HG02642 (cell line): Measurements from ENCODE around the gene CRACR2B.

Experiments used
- ATAC-seq: cut with Tn5 transposase; IDR thresholded peaks from one replicate; pipeline ENCODE4 v1.9.1; 2021; ENCODE audit warnings: mild to moderate bottlenecking; ENCODE audit not compliant: unreplicated experiment, poor library complexity

The CRACR2B gene

DNA sequence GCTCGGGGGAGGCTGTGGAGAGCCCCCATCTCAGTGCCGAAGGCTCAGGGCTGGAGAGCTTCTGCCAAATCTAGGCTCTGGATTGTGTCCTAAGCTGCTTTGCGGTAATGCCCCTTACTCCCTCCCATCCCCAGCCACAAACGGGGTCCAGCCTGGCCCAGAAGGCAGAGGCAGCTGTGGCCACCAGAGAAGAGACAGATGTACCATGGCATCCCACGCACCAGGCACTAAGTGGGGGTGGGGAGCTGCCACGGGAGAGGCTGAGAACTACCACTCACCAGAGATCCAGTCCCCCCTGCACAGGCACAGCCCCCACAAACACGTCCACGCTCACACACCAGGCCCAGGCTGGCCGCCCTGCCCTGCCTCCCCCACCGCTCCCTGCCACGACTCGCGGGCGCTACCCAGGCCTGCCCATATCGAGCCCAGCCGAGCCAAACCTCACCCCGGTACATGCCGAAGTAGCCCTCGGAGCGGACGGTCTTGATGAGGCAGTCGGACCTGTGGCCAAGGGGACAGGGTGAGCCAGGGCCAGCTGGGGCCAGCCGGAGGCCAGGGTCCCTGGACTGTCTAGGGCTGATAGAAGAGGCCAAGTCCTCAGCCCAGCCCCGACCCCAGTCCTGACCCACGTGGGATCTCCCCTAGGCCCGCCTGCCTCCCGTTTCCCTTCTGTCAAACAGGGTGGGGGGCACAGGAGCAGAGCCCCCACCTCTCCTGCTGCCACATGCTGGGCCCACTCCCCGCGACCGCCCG lies 33.5 kb upstream of the CRACR2B start:
- no peak for ATAC-seq

DNA sequence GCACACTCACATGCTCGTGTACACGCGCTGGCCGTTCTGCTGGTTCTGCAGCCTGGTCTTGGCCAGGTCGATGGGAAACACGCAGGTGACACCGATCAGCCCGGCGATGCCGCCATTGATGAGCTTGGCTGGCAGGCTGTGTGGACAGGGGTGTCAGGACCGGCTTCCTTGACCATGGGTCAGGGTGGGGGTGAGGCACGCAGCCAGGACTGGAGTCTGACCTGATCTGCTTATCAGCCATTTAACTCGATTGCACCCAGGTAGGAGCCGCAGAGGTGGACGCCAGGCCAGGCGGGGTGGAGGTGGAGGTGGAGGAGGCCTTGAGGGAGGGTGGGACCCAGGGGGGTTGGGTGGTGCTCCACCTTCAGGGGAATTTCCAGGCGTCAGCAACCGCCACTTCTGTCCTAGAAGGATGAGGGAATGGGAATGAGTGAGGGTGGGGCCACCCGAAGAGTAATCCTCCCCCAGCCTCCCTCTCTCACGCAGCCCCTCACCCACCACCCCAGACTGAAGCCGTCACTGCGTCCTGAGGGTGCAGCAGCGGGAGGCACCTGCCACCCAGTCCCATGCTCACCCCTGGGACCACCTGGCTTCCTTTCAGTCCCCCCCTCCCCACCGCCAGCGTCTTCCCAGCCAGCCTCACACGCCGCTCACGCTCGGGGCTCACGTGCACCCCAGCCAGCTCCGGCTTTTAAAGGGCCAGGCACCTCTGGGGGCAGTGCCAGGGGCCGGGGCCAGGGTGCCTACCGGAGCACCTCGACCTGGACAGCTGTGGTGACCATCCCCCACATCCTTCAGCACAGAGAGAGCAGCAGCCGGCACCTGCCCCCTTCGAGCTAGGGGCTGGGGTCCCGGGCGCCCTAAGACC lies 32.7 kb upstream of the CRACR2B start:
- no peak for ATAC-seq

DNA sequence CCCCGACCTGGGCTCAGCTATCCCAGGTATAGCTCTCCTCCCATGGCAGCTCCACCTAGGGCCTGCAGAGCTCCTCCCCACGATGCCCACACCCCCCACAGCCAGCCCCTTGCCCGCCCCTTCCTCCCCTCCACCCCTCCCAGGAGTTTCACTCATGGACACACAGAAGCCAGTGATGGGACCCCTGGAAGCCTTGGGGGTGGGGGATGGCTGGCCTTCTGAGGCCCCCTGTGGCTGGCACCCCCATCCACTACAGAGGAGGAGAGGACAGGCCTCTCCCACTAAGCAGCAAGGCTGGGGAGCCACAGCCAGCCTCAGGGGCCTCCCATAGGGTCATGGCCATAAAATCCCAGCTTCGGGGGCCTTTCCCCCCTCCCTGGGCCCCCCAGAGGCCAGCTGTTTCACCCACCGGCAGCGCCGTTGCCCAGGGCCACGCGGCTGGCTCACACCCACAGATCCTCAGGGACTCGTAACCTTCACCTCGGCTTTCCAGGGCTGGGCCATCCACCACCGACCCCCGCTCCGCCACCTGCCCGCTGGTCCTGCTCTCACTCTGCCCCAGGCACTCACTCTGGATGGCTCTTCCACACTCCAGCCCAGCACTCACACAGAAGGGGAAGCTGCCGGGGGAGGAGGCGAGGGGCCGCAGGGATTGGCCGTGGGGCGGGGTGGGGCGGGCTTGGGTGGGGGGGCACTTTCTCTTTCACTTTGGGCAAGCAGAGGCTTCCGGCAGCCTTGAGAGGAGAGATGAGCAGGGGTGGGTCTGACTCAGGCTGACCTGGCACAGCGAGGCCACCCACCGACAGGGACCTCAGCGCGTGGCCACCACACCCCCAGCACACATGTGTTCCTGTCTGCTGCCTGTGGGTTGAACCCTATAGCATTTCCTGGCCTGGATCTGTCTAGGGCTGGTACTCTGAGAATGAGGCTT lies 31.8 kb upstream of the CRACR2B start:
- peak; percentile 26 for ATAC-seq

DNA sequence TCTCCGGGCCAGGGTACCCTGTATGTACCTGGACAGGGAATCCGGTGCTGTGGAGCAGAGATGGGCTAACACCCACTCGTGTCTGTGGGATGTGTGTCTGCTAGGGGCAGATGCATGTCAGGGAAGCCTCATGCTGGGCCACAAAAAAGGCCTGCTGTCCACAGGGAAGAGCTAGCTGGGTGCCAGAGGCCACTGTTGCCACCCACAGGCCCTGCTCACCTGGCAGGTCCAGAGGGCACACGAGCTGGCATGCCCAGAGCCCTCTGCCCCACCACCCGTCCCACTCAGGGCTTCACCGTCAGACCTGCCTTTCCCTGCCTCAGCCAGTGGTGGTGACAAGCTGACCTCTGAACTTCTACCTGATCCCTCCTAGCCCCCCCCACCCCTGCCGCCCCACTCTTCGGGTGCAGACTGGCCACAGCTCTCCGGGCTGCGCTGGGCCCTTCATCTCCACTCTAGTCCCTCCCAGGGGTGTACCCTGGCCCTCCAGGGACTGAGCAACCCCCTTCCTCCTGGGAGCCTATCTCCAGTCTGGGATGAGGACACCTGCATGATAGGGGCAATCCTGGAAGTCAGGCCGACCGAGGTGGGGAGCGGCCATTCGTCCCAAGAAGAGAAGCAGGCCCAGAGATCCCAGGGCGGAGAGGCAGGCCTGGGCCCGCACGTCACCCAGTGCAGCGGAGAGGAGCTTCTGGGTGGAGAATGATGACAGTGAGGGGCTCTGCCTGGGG lies 31.0 kb upstream of the CRACR2B start:
- ATAC-seq, result no peak

DNA sequence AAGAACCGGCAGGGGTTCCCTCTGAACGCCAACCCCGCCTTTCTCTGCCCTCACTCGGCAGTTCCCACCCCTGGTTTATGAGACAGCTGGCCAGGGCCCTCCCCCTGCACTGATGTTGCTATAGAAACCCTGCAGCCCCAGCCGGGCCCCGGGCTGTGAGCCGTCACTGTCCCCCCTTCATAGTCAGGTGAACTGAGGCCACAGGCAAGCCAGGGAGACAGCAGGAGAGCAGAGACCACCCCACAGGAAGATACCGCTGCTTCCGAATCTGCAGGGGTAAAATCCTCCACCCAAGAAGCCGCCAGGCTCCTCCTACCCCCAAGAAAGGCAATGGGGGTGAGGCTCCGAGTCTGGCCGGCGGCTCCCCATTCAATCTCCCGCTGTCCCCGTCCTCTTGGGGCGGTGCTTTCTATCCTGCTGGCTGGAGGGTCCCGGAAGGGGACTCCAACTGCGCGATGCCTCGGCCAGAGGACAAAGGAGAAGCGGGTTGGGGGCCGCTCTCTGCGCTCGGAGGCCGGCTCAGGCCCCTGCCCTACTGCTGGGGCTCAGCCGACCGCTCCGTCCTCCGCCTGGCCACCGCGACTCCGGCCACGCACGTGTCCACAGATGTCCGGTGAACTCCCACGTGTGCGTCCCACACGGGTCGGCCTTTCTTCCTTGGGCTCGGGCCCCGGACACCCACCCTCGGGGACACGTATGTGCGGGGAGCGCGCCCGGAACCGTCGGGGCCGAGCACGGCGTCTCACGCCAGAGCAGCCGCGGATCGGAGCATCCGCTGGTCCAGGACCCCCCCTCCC lies 30.2 kb upstream of the CRACR2B start:
- ATAC-seq, result peak; percentile 42

DNA sequence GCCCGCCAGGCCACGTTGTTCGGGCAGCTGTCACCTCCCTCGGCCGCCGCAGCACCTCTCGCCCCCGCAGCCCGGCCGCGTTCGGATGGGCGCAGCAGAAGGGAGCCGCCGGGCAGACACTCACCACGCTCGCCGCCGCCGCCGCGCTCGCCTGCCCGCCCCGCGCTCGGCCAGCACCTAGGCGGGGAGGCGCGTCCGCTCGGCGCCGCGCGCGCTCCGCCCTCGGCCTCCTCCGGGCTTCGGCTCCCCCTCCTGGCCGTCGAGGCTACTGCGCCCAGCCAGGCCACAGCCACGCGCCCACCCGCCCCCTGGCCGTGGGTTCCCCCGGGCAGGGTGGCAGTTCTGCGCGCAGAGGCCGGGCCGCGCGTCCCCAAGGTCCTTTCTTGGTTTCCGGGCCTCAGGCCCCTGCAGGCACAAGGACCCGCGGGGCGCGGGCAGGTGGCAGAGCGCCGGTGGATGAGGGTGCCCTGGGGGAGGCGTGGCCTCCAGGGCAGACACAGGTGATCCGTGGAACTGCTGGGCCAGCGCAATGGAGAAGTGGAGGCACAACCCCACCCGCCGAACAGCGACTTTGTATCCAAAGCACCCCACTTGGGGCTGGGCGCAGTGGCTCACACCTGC lies 29.5 kb upstream of the CRACR2B start, which contains the start of gene SLC25A22:
Gene SLC25A22 (minus strand): TSS at position 189 of the 621 bp plus-strand sequence. CDS start 3,275 bp downstream, outside the sequence.
- ATAC-seq, result peak; percentile 70

DNA sequence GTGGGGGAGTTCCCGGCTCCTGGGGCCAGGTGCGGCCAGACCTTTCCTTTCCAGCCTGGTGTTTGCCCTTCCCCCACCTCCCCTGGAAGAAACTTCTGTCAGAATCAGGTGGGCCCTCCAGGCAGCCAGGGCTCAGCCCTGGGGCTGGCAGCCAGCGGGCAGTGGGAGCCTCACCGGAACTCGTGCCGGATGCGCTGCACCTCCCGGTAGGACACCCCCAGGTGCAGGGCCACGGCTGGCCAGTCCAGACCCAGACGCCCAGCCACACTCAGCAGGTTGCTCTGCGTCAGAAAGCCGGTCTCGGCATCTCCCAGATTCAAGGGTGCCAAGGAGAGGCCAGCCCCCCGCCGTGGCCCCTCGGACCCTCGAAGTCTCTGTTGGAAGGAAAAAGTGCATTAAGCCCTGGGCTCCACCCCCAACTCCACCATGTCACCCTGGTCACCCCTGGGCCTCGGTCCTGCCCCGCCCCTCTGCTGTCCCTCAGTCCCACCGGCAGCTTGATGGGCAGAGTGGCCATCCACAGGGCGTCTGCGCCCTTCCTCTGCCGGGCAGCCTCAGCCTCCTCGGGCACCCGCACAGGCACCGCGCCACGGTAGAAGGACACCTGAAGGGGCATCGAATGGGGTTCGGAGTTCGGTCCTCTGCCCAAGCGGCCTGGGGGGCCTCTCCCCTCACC lies 27.9 kb upstream of the CRACR2B start:
- no peak for ATAC-seq

DNA sequence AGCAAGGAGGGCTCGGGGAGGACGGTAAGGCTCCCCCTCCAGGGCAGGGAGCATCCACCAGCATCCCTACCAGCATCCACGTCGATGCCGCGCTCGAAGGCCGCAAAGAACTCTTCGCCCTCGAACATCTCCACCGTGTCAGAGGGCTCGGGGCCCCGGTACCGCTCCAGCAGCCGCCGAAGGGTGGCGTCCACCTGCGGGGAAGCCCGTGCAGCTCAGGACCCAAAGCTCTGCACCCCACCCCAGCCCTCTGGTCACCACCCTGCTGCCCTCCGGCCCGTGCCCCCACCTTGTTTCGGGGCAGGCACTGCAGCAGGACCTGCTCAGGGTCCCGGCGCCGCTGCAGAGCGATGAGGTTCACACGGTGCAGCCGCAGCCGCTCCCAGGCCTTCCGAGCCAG lies 27.2 kb upstream of the CRACR2B start:
- ATAC-seq, result no peak

DNA sequence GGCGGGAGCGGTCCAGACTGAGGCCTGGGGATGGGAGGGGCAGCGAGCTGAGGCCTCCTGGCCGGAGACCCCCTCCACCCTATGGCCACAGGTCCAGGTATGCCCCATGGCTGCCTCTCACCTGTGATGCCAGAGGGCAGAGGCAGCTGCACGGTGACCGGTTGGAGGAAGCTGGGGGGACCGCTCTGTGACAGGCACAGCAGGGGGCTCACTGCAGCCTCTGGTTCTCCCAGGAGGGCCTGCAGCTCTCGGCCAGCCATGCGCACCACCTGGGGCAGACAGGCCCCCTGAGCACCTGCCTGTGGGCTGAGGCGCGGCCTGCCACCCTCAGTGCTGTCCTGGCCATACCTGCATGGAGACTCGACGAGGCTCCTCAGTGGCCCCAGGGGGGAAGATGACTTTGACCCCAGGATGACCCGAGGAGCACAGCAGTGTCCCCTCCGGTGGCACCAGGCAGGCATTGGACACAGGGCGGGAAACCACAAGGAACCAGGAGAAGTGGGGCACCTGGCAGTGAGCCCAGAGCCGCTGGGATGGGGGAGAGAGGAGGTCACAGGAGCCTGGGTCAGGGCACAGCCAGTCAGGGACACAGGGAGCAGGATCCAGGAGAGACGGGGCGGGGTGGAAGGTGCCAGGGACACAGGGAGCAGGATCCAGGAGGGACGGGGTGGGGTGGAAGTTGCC lies 26.5 kb upstream of the CRACR2B start:
- no peak for ATAC-seq

DNA sequence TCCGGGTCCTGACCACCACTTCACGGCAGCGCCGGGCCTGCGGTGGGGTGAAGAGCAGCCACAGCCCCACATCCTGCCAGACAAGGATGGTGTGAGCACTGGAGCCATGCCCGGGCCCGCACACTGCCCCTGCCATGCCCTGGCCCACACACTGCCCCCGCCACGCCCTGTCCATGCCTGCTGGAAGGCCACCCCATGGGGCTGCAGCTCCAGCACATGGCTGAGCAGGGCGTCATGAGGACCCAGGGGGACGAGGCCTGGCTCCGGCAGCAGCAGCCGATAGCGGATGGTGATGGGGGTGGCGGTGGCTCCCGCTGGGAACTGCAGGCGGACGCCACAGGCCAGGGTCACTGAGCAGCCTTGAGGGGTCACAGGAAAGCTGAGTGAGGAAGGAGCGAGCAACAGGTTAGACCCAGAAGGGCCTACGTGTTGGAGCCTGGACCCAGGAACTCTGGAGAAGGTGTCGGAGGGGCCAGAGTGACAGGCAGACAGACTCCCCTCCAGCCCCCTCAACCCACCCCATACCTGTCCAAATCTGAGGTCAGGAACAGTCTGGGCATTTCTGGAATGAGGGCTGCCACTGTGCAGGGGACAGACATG lies 25.6 kb upstream of the CRACR2B start:
- no peak for ATAC-seq

DNA sequence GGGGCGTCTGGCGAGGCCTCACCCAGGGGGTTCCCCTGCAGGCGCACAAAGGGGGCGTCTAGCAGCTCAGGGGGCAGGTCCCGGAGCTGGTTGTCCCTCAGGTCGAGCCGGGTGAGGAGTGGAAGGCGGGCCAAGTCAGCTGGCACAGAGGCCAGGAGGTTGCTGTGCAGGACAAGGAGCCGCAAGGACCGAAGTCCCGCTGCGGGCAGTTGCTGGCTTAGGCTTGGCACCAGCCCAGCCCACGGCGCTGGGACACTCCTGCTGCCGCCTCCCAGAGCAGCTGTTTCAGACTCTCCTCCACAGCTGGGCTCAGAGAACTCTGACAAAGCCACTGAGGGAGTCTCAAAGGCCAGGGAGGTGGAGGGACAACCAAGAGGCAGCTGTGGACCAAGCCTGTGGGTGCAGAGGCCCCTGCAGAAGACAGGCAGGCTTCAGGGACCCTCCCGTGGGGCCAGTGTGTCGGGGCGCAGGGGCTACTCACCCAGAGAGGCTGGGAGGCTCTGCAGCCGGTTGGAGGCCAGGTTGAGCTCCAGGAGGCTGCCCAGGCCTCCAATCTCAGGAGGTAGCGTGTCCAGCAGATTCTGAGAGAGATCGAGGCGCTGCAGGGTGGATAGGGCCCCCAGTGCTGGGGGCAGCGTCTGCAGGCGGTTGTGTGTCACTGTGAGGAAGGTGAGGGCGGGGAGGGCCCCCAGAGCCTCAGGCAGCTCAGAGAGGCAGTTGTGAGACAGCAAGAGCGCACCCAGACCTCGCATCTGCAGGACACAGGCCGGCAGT lies 24.8 kb upstream of the CRACR2B start:
- no peak for ATAC-seq

DNA sequence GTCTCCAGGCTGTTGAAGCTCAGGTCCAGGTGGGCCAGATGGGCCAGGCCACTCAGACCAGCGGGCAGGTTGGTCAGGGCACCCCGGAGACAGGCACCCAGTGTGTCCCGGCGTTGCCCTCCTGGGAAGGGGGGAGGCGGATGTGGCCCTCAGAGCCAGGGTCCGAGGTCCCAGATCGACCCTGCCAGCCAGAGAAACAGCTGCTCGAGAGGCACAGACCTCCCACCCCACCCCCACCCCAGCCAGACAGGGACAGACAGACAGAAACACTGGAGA lies 24.3 kb upstream of the CRACR2B start:
- no peak for ATAC-seq

DNA sequence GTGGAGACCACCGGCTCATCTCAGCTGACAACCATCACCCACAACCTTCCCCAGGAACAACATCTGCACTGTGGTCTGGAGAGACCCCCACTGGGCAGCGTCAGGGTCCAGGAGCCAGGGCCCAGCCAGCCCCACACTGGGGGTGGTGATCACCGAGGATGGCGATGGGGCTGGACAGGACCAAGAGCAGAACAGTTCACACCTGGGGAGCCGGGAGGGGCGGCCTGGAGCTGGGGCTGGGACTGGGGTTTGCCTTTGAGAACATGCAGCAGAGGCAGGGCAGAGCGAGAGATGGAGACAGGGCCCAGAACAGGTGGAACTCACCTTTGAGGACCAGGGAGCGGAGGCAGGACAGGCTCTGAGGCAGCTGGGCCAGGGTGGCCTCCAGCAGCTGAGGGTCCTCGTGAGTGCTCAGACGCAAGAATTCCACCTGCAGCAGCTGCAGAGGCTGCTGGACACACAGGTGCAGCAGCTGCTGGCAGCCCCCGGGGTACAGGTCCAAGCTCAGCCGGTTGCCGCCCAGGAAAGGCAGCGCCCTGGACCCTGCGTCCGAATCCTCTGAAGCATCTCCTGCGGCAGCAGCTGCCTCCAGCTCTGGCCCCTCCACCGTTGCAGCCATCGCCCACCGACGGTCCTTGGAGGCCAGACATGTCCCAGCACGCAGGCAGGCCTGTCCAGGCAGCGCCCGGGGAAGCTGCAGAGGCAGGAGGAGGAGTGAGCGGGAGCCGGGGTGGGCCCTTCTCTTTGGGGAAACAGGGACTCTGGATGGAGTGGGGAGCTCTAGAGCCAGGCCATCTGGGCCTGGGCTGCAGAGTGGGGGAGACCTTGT lies 23.7 kb upstream of the CRACR2B start:
- ATAC-seq, result no peak

DNA sequence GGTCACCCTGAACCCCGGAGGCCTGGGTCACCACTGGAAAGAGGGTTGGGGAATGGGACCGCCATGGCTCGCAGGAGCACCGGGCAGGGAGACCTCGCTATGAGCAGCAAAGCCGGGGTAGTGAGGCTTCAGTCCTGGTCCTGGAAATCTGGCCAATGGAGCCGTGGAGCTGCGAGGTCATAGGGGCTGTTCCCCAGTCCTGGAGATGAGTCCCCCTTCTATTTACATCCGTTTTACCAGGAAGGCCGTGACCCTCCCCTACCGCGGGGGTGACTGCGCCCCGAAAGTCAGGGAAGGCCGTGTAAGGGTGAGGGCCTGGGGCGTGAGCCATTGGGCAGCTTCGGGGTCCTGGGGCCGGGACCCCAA lies 23.1 kb upstream of the CRACR2B start:
- no peak for ATAC-seq

DNA sequence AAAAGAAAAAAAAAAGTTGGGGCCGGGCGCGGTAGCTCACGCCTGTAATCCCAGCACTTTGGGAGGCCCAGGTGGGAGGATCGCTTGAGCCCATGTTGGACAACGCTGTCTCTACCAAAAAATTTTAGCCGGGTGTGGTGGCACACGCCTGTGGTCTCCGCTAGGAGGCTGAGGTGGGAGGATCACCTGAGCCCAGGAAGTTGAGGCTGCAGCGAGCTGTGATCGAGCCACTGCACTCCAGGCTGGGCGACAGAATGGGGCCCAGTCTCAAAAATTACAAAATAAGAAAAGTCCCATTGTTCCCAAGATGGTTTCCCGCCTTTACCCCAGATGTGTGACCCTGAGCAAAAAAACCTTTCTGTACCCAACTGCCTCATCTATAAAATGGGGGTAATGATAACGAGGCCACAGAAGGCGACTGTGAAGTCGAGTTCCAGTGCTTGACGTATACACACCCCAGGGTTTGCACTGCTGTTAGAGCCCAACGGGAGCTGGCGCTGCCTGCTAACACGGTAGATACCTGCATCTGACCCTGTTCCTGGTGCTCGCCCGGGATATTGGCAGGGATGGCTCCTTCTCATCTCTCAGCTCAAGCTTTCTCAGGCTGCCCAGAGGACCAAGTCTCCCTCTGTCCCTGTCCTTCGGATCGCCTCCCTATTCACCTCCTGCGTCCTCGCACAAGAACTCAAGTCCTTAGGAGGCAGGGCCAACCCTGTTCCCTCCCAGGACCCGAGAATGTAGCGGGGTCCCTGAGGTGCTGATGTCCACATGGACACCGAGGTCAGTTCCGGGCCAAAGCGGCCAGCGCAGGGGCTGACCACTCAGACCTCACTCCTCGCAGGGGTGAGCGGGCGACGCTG lies 19.1 kb upstream of the CRACR2B start:
- no peak for ATAC-seq
